ENCODE measurements around the gene GPR149.

The GPR149 gene

DNA sequence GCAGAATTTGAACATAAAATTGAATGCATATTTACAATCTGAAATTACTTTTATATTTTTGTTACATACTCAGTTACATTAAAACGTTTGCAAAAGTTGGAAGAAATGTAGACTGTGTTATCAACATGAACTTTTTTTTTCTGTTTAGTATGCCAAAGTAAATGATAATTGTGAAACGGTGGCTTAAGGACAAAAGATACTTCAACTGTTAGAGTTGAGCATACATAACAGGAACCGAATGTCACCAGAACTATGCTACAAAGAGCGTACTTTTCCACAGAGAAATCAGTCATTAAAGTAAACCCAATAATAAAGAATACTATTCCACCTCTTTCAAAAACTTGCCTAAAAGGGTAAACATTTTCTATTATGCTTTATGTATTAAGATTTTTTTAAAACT, 91.4 kb downstream of the GPR149 start:
- no peak for DNase-seq (ENCODE audit: low read depth in 2 of 2)

GRCh38 chr3:154338008-154338407, 92.0 kb downstream of the GPR149 start:
- DNase-seq (ENCODE audit: low read depth in 2 of 2): no peak

DNA sequence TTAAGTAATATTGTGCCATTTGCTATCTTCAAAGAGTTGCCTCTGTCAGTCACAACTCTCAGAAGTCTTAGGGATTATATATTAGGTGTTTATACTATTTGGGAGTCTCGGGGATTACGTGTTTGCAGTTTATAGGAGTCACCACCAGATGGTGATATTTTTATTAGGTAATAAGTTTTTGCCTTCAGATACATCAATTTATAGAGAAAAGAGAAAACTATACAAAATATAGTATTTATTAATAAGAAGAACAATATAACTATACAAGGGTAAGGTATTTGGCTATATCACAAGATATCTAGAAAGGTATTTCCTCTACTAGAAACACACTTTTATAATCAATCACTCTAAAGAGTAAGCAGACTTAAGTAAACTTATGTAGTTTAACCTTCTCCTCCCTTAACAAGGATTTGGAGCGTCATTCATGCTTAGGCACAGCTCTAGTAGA, 95.0 kb downstream of the GPR149 start:
- DNase-seq (ENCODE audit: low read depth in 2 of 2): no peak

DNA sequence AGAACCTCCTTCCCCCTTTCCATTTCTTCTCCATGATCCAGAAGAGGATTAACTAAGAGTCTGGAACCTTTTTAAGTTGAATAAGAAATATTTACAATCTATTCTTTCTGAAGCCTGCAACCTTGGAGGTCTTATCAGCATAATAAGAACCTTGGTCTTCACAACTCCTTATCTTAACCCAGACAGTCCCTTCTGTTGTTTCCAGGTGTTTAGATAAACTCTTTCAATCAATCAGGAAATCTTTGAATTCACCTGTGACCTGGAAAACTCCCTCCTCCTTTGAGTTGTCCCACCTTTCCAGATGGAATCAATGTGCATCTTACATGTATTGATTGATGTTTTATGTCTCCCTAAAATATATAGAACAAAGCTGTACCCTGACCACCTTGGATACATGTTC, 102.1 kb downstream of the GPR149 start:
- no peak for DNase-seq (ENCODE audit: low read depth in 2 of 2)

GRCh38 chr3:154324919-154325318, 105.1 kb downstream of the GPR149 start:
- DNase-seq (ENCODE audit: low read depth in 2 of 2): no peak

GRCh38 chr3:154323891-154324738, 105.9 kb downstream of the GPR149 start, which contains the start of gene DHX36:
DHX36 (minus strand) TSS chr3:154324487; CDS start chr3:154324416, 71 bp downstream.
- peak; percentile 79 to 85 for DNase-seq (ENCODE audit: low read depth in 2 of 2)

DNA sequence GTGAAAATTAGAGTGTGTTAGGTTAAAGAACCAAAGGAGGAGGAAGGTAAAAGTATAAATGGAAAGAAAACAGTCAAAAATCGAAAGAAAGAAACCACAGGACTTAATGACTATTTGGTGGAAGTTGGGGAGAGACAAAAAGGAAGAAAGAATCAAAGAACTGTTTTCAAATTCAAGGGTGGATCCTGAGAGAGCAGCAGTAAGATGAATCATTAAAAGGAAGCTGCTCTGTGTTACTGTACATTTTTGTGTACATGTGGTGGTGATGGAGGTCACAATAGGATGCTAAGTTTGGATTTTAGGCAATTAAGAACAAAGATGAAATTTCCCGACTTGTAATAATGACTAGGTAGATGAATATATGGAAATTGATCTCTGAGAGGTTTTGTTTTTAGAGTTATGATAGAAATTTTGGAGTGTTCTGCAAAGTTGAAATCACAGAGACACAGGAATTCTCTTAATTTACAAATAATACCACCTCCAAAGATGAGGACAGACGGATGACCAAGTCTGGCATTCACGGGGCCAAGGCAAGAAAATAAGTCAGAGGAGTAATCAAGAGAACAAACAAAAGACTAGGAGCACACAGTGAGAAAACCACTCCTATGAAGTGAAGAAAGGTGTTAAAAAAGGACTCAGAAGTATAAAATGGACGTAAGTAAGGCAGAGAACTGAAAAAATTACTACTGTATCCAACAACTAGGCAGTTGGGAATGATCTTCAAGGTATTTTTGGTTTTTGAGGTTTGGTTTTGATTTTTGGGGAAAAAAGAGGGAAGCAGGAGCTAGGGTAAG, 112.8 kb downstream of the GPR149 start:
- no peak for DNase-seq (ENCODE audit: low read depth in 2 of 2)

- no peak for DNase-seq (ENCODE audit: low read depth in 2 of 2)
Observed at GRCh38 chr3:154314152-154314551, 115.8 kb downstream of the GPR149 start.

- DNase-seq (ENCODE audit: low read depth in 2 of 2): no peak
Observed at GRCh38 chr3:154310840-154311239, 119.2 kb downstream of the GPR149 start.

DNA sequence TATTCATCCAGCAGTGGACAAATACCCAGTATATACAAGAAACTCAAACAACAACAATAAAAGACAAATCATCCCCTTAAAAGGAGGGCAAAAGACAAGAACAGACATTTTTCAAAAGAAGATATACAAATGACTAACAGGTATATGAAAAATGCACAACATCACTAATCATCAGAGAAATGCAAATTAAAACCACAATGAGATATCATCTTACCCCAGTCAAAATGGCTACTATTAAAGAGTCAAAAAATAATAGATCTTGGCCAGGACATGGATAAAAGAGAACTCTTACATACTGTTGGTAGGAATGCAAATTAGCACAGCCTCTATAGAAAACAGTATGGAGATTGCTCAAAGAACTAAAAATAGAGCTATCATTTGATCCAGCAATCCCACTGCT, 122.6 kb downstream of the GPR149 start:
- DNase-seq (ENCODE audit: low read depth in 2 of 2): no peak

- DNase-seq (ENCODE audit: low read depth in 2 of 2): no peak
Observed at GRCh38 chr3:154304936-154305335, 125.1 kb downstream of the GPR149 start.

GRCh38 chr3:154304116-154304786, 125.7 kb downstream of the GPR149 start:
- DNase-seq (ENCODE audit: low read depth in 2 of 2): no peak

DNA sequence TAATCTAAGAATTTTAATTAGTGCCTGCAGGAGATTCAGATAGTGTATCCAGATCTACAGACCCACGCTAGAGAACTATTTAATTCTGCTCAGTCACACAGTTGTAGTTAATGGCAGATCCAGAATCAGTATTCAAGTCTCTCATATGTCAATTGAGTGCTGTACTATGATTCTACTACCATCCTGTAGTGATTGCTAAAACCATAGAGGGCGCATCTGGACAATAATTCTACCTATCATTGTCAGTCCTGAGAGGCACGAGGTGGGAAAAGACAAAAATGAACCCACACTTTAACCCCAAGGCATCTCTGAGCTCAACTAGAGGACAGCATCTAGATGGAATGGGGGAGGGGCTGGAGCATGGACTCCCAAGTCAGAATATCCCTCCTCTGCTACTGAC, 128.4 kb downstream of the GPR149 start:
- no peak for DNase-seq (ENCODE audit: low read depth in 2 of 2)

- DNase-seq (ENCODE audit: low read depth in 2 of 2): no peak
Observed at GRCh38 chr3:154294016-154294415, 136.0 kb downstream of the GPR149 start.

DNA sequence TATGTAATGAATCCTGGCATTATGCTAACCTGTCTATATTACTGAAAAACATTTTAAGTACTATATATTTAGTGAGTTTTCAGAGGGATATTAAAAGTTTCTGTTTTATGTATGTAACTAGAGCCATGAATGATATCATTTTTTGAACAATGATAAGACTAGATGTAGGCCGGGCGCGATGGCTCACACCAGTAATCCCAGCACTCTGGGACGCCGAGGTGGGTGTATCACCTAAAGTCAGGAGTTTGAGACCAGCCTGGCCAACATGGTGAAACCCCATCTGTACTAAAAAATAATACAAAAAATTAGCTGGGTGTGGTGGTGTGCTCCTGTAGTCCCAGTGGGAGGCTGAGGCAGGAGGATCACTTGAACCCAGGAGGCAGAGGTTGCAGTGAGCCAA, 139.8 kb downstream of the GPR149 start:
- no peak for DNase-seq (ENCODE audit: low read depth in 2 of 2)
